ENCODE results near the gene KCNJ9.
A peak's percentile ranks its signal among the peaks of the same experiment; 100 is the strongest.
"Not testable (repeated sequence)": the region's sequence is repeated elsewhere in the genome, so short reads cannot be mapped to it uniquely, and the experiment has no call there.

KCNJ9 gene

GRCh38 chr1:160104486-160104885, 23.1 kb downstream of the KCNJ9 start:
- in situ Hi-C loops (cut with HindIII; ENCODE audit: low pct_ligation_motif_present, low sequenced_read_pairs) = no loop called here
- Histone ChIP-seq H3K27ac (no peak overlapping the region), H3K36me3 (replicated peaks) (no peaks in the 10 kb centered on the region), H3K27me3 (replicated peaks) (peaks cover 8% of the 10 kb centered on the region), H3K4me3 (ENCODE audit: low read depth, low read length) (no peak overlapping the region)
- DNase-seq = no peak
- TF ChIP-seq CTCF (IDR thresholded peaks at IDR 0.05; ENCODE audit: low read depth, low read length, missing control alignments) = no peak

- Histone ChIP-seq H3K27me3 (replicated peaks) (peaks cover 13% of the 10 kb centered on the region), H3K36me3 (replicated peaks) (no peaks in the 10 kb centered on the region), H3K27ac (no peak overlapping the region), H3K4me3 (ENCODE audit: low read depth, low read length) (no peak overlapping the region)
- no peak for DNase-seq
- in situ Hi-C loops (cut with HindIII; ENCODE audit: low pct_ligation_motif_present, low sequenced_read_pairs) = no loop called here
- TF ChIP-seq CTCF (IDR thresholded peaks at IDR 0.05; ENCODE audit: low read depth, low read length, missing control alignments) = no peak
Measured at GRCh38 chr1:160105155-160105554, 23.8 kb downstream of the KCNJ9 start.

- DNase-seq = no peak
- peaks cover 15% of the 10 kb centered on the region for H3K27me3 ChIP-seq (replicated peaks)
- H3K36me3 ChIP-seq (replicated peaks) = no peaks in the 10 kb centered on the region
- in situ Hi-C loops (cut with HindIII; ENCODE audit: low pct_ligation_motif_present, low sequenced_read_pairs) = no loop called here
- TF ChIP-seq CTCF (IDR thresholded peaks at IDR 0.05; ENCODE audit: low read depth, low read length, missing control alignments) = no peak
- no peak overlapping the region for H3K27ac ChIP-seq
- no peak overlapping the region for H3K4me3 ChIP-seq (ENCODE audit: low read depth, low read length)
Measured at GRCh38 chr1:160107512-160107911, 26.2 kb downstream of the KCNJ9 start.

- DNase-seq = peak; percentile 27
- peak; percentile 71 for TF ChIP-seq CTCF (IDR thresholded peaks at IDR 0.05; ENCODE audit: low read depth, low read length, missing control alignments)
- Histone ChIP-seq H3K36me3 (replicated peaks) (no peaks in the 10 kb centered on the region), H3K4me3 (ENCODE audit: low read depth, low read length) (no peak overlapping the region), H3K27me3 (replicated peaks) (peaks cover 17% of the 10 kb centered on the region), H3K27ac (no peak overlapping the region)
- in situ Hi-C loops (cut with HindIII; ENCODE audit: low pct_ligation_motif_present, low sequenced_read_pairs) = no loop called here
Measured at GRCh38 chr1:160108888-160109662, 27.7 kb downstream of the KCNJ9 start.

- in situ Hi-C loops (cut with HindIII; ENCODE audit: low pct_ligation_motif_present, low sequenced_read_pairs) = no loop called here
- H3K27ac ChIP-seq = no peak overlapping the region
- no peak for DNase-seq
- no peak for TF ChIP-seq CTCF (IDR thresholded peaks at IDR 0.05; ENCODE audit: low read depth, low read length, missing control alignments)
- H3K4me3 ChIP-seq (ENCODE audit: low read depth, low read length) = no peak overlapping the region
- no peaks in the 10 kb centered on the region for H3K36me3 ChIP-seq (replicated peaks)
- peaks cover 23% of the 10 kb centered on the region for H3K27me3 ChIP-seq (replicated peaks)
Measured at GRCh38 chr1:160109686-160110085, 28.3 kb downstream of the KCNJ9 start.

GRCh38 chr1:160111462-160111861, 30.1 kb downstream of the KCNJ9 start:
- in situ Hi-C loops (cut with HindIII; ENCODE audit: low pct_ligation_motif_present, low sequenced_read_pairs); H3K27ac ChIP-seq; DNase-seq; H3K36me3 ChIP-seq (replicated peaks); H3K4me3 ChIP-seq (ENCODE audit: low read depth, low read length): not testable (repeated sequence)
- peaks cover 38% of the 10 kb centered on the region for H3K27me3 ChIP-seq (replicated peaks)
